Activated CD8-positive, alpha-beta T cell treated with anti-CD3 and anti-CD28 coated beads for 36 hours (primary cell): ENCODE measurements around the gene KIAA0040. TPM values are rescaled to one million over a fixed set of nuclear protein-coding genes. Genes with fewer than 3 reads are reported as not detected.

Experiments
- ATAC-seq: fragments of 200-7000 bp; cut with Tn5 transposase; one replicate; pipeline ENCODE4 v1.10.0; 2021; ENCODE audit warnings: mild to moderate bottlenecking, moderate library complexity
- CTCF ChIA-PET: fragments of 350-600 bp; sonication (Branson Sonifier 250); formaldehyde crosslinking; loops from one replicate; lab custom pipeline; 2021; ENCODE audit warnings: antibody characterized with exemption; lab: Charles Lee
- POLR2A ChIA-PET: fragments of 350-600 bp; sonication (Branson Sonifier 250); formaldehyde crosslinking; loops from one replicate; lab custom pipeline; 2021; ENCODE audit warnings: antibody characterized with exemption; lab: Charles Lee
- DNase-seq: peaks from one replicate; pipeline ENCODE4 v3.0.0-alpha.2; 2020
- H3K27ac Mint-ChIP-seq: one replicate; pipeline ENCODE4 v1.8.0; 2021; ENCODE audit warnings: mild to moderate bottlenecking, mixed read lengths
- H3K27me3 Mint-ChIP-seq: one replicate; pipeline ENCODE4 v1.8.0; 2021; ENCODE audit warnings: mixed read lengths
- H3K36me3 Mint-ChIP-seq: one replicate; pipeline ENCODE4 v1.8.0; 2021; ENCODE audit warnings: low read depth, mixed read lengths
- H3K4me1 Mint-ChIP-seq: one replicate; pipeline ENCODE4 v1.8.0; 2021; ENCODE audit warnings: low read depth, mixed read lengths
- H3K4me3 Mint-ChIP-seq: one replicate; pipeline ENCODE4 v1.8.0; 2021; ENCODE audit warnings: mild to moderate bottlenecking, moderate library complexity, mixed read lengths
- H3K9me3 Mint-ChIP-seq: one replicate; pipeline ENCODE4 v1.8.0; 2021; ENCODE audit warnings: mixed read lengths
- intact Hi-C: fragments of 100-400 bp; cut with micrococcal nuclease; formaldehyde crosslinking; loops from one replicate; pipeline ENCODE4 v1.10.0; 2022
- total RNA-seq, 2 experiments: library from RNA; stranded (reverse); gene quantifications; one replicate each; pipeline ENCODE4 v1.2.3, GENCODE V29; 2021
- TF ChIP-seq, protein P1 (sequence below): fragments of 200-600 bp; IDR thresholded peaks from one replicate; pipeline ENCODE4 v1.8.0; 2022; ENCODE audit warnings: antibody characterized with exemption, mild to moderate bottlenecking

Gene KIAA0040
- total RNA-seq, 2 experiments from 2014 or later: 20.8 to 21.1 TPM

DNA sequence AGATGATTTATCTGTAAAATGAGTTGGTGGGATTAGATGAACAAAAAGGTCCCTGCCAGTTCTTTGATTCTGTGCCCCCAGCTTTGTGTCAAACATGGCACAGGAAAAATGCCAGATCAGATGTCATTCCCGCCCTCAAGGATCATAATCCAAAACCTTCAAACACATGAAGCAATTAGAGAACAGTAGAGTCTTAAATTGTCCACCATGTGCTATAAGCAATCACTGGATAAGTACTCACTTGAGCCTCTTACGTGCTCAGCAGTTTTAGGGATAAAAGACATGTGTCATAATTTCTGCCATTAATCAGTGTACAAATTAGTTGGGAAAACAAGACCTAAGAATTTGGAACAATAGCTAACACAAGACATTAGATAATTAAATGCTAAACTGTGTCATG lies 15.4 kb upstream of the KIAA0040 start:
- no peak for ATAC-seq
- intact Hi-C loops: loop anchor here (2.0 kb wide), 1 partner anchor 17 kb away; no protein-coding TSS in a partner anchor
- no peak for DNase-seq

DNA sequence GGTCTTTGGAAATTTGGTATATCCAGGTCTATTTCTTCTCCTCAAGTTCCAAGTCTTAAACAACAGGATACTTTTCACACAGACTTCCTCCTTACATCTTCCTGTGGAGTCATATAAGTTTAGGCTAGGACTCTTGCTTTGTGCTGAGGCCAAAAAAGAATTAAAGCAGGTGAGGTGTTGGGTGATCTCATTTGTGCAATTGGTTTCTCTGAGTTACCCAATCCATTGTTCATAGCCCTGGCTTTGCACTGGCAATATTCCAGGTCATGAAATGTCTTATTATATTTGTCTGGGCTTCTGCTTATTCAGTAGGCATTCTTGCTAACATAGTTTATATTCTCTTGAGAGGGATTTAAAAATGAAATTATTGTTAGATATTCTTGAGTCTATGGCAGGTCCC lies 14.1 kb upstream of the KIAA0040 start:
- ChIA-PET POLR2A (no interaction called here), CTCF (interaction anchor here (0.8 to 4.3 kb wide), 4 partner anchors 8 to 112 kb away, joined by 3 to 35 read pairs (median 3); partner anchors contain the start of gene KIAA0040)
- no peaks in the 10 kb centered on the region for H3K9me3 Mint-ChIP-seq
- H3K4me1 Mint-ChIP-seq: peaks cover 41% of the 10 kb centered on the region
- no peaks in the 10 kb centered on the region for H3K36me3 Mint-ChIP-seq
- no peaks in the 10 kb centered on the region for H3K27me3 Mint-ChIP-seq
- TF ChIP-seq, protein P1, sequence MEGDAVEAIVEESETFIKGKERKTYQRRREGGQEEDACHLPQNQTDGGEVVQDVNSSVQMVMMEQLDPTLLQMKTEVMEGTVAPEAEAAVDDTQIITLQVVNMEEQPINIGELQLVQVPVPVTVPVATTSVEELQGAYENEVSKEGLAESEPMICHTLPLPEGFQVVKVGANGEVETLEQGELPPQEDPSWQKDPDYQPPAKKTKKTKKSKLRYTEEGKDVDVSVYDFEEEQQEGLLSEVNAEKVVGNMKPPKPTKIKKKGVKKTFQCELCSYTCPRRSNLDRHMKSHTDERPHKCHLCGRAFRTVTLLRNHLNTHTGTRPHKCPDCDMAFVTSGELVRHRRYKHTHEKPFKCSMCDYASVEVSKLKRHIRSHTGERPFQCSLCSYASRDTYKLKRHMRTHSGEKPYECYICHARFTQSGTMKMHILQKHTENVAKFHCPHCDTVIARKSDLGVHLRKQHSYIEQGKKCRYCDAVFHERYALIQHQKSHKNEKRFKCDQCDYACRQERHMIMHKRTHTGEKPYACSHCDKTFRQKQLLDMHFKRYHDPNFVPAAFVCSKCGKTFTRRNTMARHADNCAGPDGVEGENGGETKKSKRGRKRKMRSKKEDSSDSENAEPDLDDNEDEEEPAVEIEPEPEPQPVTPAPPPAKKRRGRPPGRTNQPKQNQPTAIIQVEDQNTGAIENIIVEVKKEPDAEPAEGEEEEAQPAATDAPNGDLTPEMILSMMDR: no peak
- ATAC-seq: no peak
- intact Hi-C loops: no loop called here
- no peak for DNase-seq
- H3K27ac Mint-ChIP-seq: no peak overlapping the region
- H3K4me3 Mint-ChIP-seq: no peak overlapping the region

More for the DNA sequence above, 15.4 kb upstream of the KIAA0040 start:
- no peaks in the 10 kb centered on the region for H3K27me3 Mint-ChIP-seq
- H3K27ac Mint-ChIP-seq: peak overlapping the region; percentile 4
- H3K4me1 Mint-ChIP-seq: peaks cover 51% of the 10 kb centered on the region
- ChIA-PET CTCF (interaction anchor here (1.0 to 4.3 kb wide), 7 partner anchors 10 to 96 kb away, joined by 3 to 35 read pairs (median 11); partner anchors contain the start of gene KIAA0040), POLR2A (interaction anchor here (0.6 to 1.5 kb wide), 2 partner anchors 9 to 15 kb away, joined by 3 to 7 read pairs; no protein-coding TSS in a partner anchor)
- H3K36me3 Mint-ChIP-seq: no peaks in the 10 kb centered on the region
- no peak overlapping the region for H3K4me3 Mint-ChIP-seq
- TF ChIP-seq, protein P1: no peak
- H3K9me3 Mint-ChIP-seq: no peaks in the 10 kb centered on the region

DNA sequence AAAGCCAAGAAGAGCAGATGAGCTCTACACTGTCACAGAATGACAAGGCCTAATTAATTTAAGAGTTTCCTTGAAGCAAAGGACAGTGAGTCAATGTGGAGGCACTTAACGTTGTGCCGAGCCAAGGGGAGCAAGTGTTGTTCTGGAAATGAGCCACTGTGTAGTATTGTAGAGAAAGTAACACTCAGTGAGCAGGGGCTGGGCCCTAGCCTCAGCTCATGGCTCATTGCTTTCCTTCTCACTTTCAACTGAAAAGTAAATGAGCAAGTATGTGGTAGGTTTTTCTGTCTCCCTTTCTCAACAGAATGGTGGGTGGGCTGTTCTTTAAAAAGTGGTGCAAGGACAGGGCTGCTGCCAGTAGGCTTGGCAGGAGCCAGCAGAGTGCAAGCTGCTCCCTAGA lies 11.8 kb upstream of the KIAA0040 start:
- H3K36me3 Mint-ChIP-seq: no peaks in the 10 kb centered on the region
- H3K9me3 Mint-ChIP-seq: no peaks in the 10 kb centered on the region
- H3K4me3 Mint-ChIP-seq: no peak overlapping the region
- DNase-seq (peak; percentile 13), ATAC-seq (peak; percentile 45)
- H3K27me3 Mint-ChIP-seq: no peaks in the 10 kb centered on the region
- POLR2A ChIA-PET: interaction anchor here (1.1 kb wide), 1 partner anchor 9 kb away, joined by 3 read pairs; no protein-coding TSS in a partner anchor
- intact Hi-C loops: no loop called here
- peaks cover 17% of the 10 kb centered on the region for H3K4me1 Mint-ChIP-seq
- CTCF ChIA-PET: interaction anchor here (1.0 to 1.7 kb wide), 4 partner anchors 10 to 52 kb away, joined by 3 to 6 read pairs (median 5); no protein-coding TSS in a partner anchor
- H3K27ac Mint-ChIP-seq: no peak overlapping the region
- TF ChIP-seq, protein P1: no peak

DNA sequence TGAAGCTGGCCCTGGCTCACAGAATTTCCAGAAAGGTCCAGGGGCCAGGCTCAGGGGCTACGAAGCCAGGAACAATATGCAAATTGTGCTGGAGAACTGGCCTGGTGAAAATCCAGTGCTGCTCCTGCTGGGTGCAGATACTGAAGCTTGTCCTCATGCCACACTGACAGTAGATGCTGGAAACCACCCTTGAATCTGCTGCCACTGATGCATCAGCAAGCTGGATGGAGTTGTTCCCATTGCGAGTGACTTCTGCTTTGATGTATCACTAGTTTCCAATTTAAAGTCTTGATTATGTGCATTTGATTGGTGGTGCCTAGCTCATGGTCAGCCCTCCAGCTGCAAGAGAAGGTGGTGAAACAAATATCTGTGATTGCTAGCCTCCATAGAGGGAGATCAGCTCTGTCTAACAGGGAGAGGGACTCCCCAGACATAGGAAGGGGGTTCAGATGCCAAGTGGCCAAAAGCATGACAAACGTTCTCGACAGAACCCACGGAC lies 11.0 kb upstream of the KIAA0040 start:
- H3K36me3 Mint-ChIP-seq: no peaks in the 10 kb centered on the region
- POLR2A ChIA-PET: interaction anchor here (1.1 kb wide), 1 partner anchor 9 kb away, joined by 3 read pairs; no protein-coding TSS in a partner anchor

More for the DNA sequence above, 11.0 kb upstream of the KIAA0040 start:
- CTCF ChIA-PET: interaction anchor here (1.0 to 1.7 kb wide), 6 partner anchors 10 to 115 kb away, joined by 3 to 6 read pairs (median 4); no protein-coding TSS in a partner anchor
- DNase-seq (no peak), ATAC-seq (no peak)
- Mint-ChIP-seq H3K4me1 (peaks cover 10% of the 10 kb centered on the region), H3K4me3 (no peak overlapping the region), H3K9me3 (no peaks in the 10 kb centered on the region), H3K27ac (no peak overlapping the region), H3K27me3 (no peaks in the 10 kb centered on the region)
- TF ChIP-seq, protein P1: no peak
- intact Hi-C loops: no loop called here
